CD1c-positive myeloid dendritic cell (primary cell): ENCODE measurements around the gene NARF.
"Not testable (repeated sequence)": the region's sequence is repeated elsewhere in the genome, so short reads cannot be mapped to it uniquely, and the experiment has no call there.

ENCODE experiments used
- DNase-seq: peaks from one replicate; pipeline ENCODE4 v3.0.0-alpha.2; 2016; ENCODE audit errors: extremely low spot score

Gene NARF

DNA sequence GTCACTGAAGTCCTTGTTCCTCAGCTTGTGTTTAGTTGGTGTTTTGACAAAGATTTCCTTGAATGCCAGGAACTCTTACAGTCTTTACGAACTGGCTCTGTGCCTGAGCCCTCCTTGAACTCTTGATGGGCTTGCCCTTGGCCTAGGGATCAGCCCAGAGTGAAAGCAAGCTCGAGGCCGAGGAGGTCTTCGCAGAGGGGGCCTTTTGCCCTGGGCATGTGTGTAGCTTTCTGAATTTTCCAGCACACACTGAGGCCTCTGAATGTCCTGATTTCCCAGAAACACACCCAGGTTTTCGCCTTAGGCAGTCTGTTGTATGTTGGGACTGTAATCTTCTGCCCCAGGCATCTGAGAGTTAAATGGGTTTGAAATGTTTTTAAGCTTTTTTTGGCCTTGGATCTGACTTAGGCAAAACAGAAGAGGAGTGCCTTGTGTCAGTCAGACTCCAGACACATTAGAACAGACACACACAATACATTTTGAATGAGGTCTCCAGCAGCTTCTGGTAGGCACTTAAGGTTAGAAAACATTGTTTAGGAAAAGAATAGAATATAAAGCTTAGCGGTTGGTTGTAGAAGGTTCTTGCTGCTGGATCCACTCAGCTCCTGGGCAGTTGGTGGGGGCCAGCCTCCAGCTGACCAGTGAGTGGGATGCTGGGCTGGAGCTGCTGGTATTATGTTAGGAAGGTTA lies 78.1 kb downstream of the NARF start:
- DNase-seq = no peak

DNA sequence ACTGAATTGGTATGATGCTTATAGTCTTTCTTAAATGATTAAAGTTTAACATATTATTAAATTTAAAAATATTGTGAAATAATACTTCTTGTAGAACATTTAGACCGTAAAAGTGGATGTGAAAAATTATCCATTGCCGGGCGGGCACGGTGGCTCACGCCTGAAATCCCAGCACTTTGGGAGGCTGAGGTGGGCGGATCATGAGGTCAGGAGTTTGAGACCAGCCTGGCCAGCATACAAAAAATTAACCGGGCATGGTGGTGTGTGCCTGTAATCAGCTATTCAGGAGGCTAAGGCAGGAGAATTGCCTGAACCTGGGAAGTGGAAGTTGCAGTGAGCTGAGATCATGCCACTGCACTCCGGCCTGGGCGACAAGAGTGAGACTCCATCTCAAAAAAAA lies 78.7 kb downstream of the NARF start:
- DNase-seq = not testable (repeated sequence)

DNA sequence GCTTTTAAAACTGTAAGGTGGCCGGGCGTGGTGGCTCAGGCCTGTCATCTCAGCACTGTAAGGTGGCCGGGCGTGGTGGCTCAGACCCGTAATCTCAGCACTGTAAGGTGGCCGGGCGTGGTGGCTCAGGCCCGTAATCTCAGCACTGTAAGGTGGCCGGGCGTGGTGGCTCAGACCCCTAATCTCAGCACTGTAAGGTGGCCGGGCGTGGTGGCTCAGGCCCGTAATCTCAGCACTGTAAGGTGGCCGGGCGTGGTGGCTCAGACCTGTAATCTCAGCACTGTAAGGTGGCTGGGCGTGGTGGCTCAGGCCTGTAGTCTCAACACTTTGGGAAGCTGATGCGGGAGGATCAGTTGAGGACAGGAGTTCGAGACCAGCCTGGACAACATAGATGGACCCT lies 80.5 kb downstream of the NARF start:
- not testable (repeated sequence) for DNase-seq
